Neural cell (in vitro differentiated cells): ENCODE measurements around the gene PYGO1. TPM values are rescaled to one million over a fixed set of nuclear protein-coding genes. Genes with fewer than 3 reads are reported as not detected.

Source experiments
- H2AFZ ChIP-seq: fragments of 200-600, 300-800 bp; sonication (generic), shearing (Covaris generic); 2 replicates; pipeline ENCODE4 v1.6.0; 2014; ENCODE audit warnings: low read depth, mild to moderate bottlenecking, antibody characterized with exemption, low read length, moderate library complexity
- H3F3A ChIP-seq: fragments of 200-600 bp; shearing (Covaris generic); 2 replicates; pipeline ENCODE4 v1.6.1; 2016; ENCODE audit warnings: mild to moderate bottlenecking, moderate library complexity, mixed read lengths, antibody characterized with exemption, low read length; ENCODE audit not compliant: insufficient read depth, poor library complexity, severe bottlenecking
- H3K27ac ChIP-seq: fragments of 200-600, 300-800 bp; sonication (generic), shearing (Covaris generic); 2 replicates; pipeline ENCODE4 v1.5.1; 2014; ENCODE audit warnings: mild to moderate bottlenecking, low read length, moderate library complexity
- H3K27me3 ChIP-seq: fragments of 300-800, 200-600 bp; sonication (generic), shearing (Covaris generic); 2 replicates; pipeline ENCODE4 v1.6.0; 2014; ENCODE audit warnings: mild to moderate bottlenecking, low read depth, low read length, moderate library complexity; ENCODE audit not compliant: insufficient read depth
- H3K36me3 ChIP-seq: fragments of 300-800, 200-600 bp; sonication (generic), shearing (Covaris generic); 2 replicates; pipeline ENCODE4 v1.5.1; 2014; ENCODE audit warnings: mild to moderate bottlenecking, antibody characterized with exemption, low read length, moderate library complexity; ENCODE audit not compliant: insufficient read depth
- H3K4me2 ChIP-seq: fragments of 300-800, 200-600 bp; sonication (generic), shearing (Covaris generic); 2 replicates; pipeline ENCODE4 v1.6.0; 2014; ENCODE audit warnings: mild to moderate bottlenecking, low read length
- H3K4me3 ChIP-seq: fragments of 300-800, 200-600 bp; sonication (generic), shearing (Covaris generic); 2 replicates; pipeline ENCODE4 v1.5.1; 2014; ENCODE audit warnings: mild to moderate bottlenecking, low read length, moderate library complexity
- H3K79me2 ChIP-seq: fragments of 200-600 bp; shearing (Covaris generic); replicated peaks from 2 replicates; pipeline ENCODE4 v1.6.0; 2014; ENCODE audit warnings: mild to moderate bottlenecking, low read length, moderate library complexity; ENCODE audit not compliant: insufficient read depth
- H3K9ac ChIP-seq: fragments of 300-800, 200-600 bp; sonication (generic), shearing (Covaris generic); 2 replicates; pipeline ENCODE4 v1.6.1; 2016; ENCODE audit warnings: mild to moderate bottlenecking, low read length, mixed read lengths
- H3K9me2 ChIP-seq: fragments of 200-600 bp; shearing (Covaris generic); 2 replicates; pipeline ENCODE4 v1.6.1; 2016; ENCODE audit warnings: mild to moderate bottlenecking, low read length, mixed read lengths; ENCODE audit not compliant: insufficient read depth
- H3K9me3 ChIP-seq: fragments of 200-600, 300-800 bp; sonication (generic), shearing (Covaris generic); 2 replicates; pipeline ENCODE4 v1.6.1; 2016; ENCODE audit warnings: mild to moderate bottlenecking, mixed run types, low read length, moderate library complexity, mixed read lengths
- H4K20me1 ChIP-seq: fragments of 200-600 bp; shearing (Covaris generic); 2 replicates; pipeline ENCODE4 v1.6.1; 2016; ENCODE audit warnings: mild to moderate bottlenecking, mixed run types; ENCODE audit not compliant: insufficient read depth
- CTCF ChIP-seq: fragments of 450-650 bp; IDR thresholded peaks from 2 replicates; pipeline ENCODE4 v1.5.1; 2014; ENCODE audit warnings: antibody characterized with exemption, mild to moderate bottlenecking, moderate library complexity; ENCODE audit not compliant: poor library complexity, severe bottlenecking
- EP300 ChIP-seq: fragments of 450-650 bp; conservative IDR thresholded peaks from 2 replicates; pipeline ENCODE4 v1.6.1; 2014; ENCODE audit warnings: antibody characterized with exemption, mild to moderate bottlenecking, moderate library complexity; ENCODE audit not compliant: poor library complexity, severe bottlenecking
- EZH2 ChIP-seq: fragments of 200-600, 300-800 bp; shearing (Covaris generic), sonication (generic); IDR thresholded peaks from 2 replicates; pipeline ENCODE4 v1.6.1; 2014; ENCODE audit warnings: antibody characterized with exemption, low read length, borderline replicate concordance, mild to moderate bottlenecking; ENCODE audit not compliant: insufficient read depth, poor library complexity, severe bottlenecking
- MXI1 ChIP-seq: fragments of 450-650 bp; conservative IDR thresholded peaks from 2 replicates; pipeline ENCODE4 v1.6.1; 2014; ENCODE audit warnings: antibody characterized with exemption, mild to moderate bottlenecking; ENCODE audit not compliant: poor library complexity, severe bottlenecking
- POLR2AphosphoS5 ChIP-seq: IDR thresholded peaks from 2 replicates; pipeline ENCODE4 v1.6.1; 2012
- RAD21 ChIP-seq: fragments of 450-650 bp; conservative IDR thresholded peaks from 2 replicates; pipeline ENCODE4 v1.6.1; 2014; ENCODE audit warnings: antibody characterized with exemption, mild to moderate bottlenecking, moderate library complexity
- REST ChIP-seq: IDR thresholded peaks from 2 replicates; pipeline ENCODE4 v1.6.1; 2012; ENCODE audit warnings: borderline replicate concordance
- SMC3 ChIP-seq: fragments of 450-650 bp; conservative IDR thresholded peaks from 2 replicates; pipeline ENCODE4 v1.6.1; 2014; ENCODE audit warnings: antibody characterized with exemption, mild to moderate bottlenecking, moderate library complexity; ENCODE audit not compliant: poor library complexity
- TAF1 ChIP-seq: IDR thresholded peaks from 2 replicates; pipeline ENCODE4 v1.6.1; 2012; ENCODE audit warnings: low read depth
- polyA plus RNA-seq: library from polyadenylated mRNA; depleted of rRNA; stranded (reverse); fragments of >200 nt; gene quantifications from 2 replicates; pipeline ENCODE4 v1.2.3, GENCODE V29; 2014

Gene PYGO1
- polyA plus RNA-seq, 1 donor from 2014 or later = 27.6 TPM

GRCh38 chr15:55527150-55527549, 61.0 kb downstream of the PYGO1 start:
- TF ChIP-seq REST (no peak), EZH2 (no peak), EP300 (no peak), SMC3 (no peak), TAF1 (no peak), RAD21 (no peak), POLR2AphosphoS5 (no peak), MXI1 (no peak), CTCF (no peak)
- H3K4me3 ChIP-seq = no peak overlapping the region
- no peaks in the 10 kb centered on the region for H3K27me3 ChIP-seq
- H3K4me2 ChIP-seq = no peak overlapping the region
- no peaks in the 10 kb centered on the region for H3K79me2 ChIP-seq
- H3K27ac ChIP-seq = no peak overlapping the region
- no peaks in the 10 kb centered on the region for H4K20me1 ChIP-seq
- no peak overlapping the region for H2AFZ ChIP-seq
- H3K9me2 ChIP-seq = no peaks in the 10 kb centered on the region
- H3K36me3 ChIP-seq = no peaks in the 10 kb centered on the region
- no peak overlapping the region for H3K9ac ChIP-seq
- no peaks in the 10 kb centered on the region for H3K9me3 ChIP-seq
- H3F3A ChIP-seq = no peaks in the 10 kb centered on the region

- H3K27me3 ChIP-seq = no peaks in the 10 kb centered on the region
- no peaks in the 10 kb centered on the region for H3F3A ChIP-seq
- H3K9me3 ChIP-seq = no peaks in the 10 kb centered on the region
- H3K27ac ChIP-seq = no peak overlapping the region
- no peak for TF ChIP-seq MXI1
- no peak for TF ChIP-seq TAF1
- no peak for TF ChIP-seq EP300
- TF ChIP-seq REST = no peak
- TF ChIP-seq EZH2 = no peak
- no peak for TF ChIP-seq RAD21
- no peak for TF ChIP-seq SMC3
- no peak for TF ChIP-seq CTCF
- TF ChIP-seq POLR2AphosphoS5 = no peak
- H4K20me1 ChIP-seq = no peaks in the 10 kb centered on the region
- no peak overlapping the region for H3K4me3 ChIP-seq
- no peak overlapping the region for H2AFZ ChIP-seq
- H3K9ac ChIP-seq = no peak overlapping the region
- no peaks in the 10 kb centered on the region for H3K36me3 ChIP-seq
- no peaks in the 10 kb centered on the region for H3K9me2 ChIP-seq
- no peak overlapping the region for H3K4me2 ChIP-seq
- no peaks in the 10 kb centered on the region for H3K79me2 ChIP-seq
Observed at GRCh38 chr15:55526559-55527036, 61.5 kb downstream of the PYGO1 start.
